Measurements from ENCODE around the gene MYCBP.

Gene MYCBP

GRCh38 chr1:38891753-38892152, 18.6 kb upstream of the MYCBP start:
- Histone ChIP-seq H2AFZ (ENCODE audit: low read depth, low read length) (no peak overlapping the region), H3K4me1 (ENCODE audit: insufficient read depth, low read length) (no peaks in the 10 kb centered on the region), H3K9me3 (ENCODE audit: low read length) (no peaks in the 10 kb centered on the region), H3K36me3 (ENCODE audit: insufficient read depth, low read length) (no peaks in the 10 kb centered on the region), H3K4me3 (ENCODE audit: low read length) (no peak overlapping the region), H3K27me3 (ENCODE audit: insufficient read depth, low read length) (no peaks in the 10 kb centered on the region)

- Histone ChIP-seq H3K36me3 (ENCODE audit: insufficient read depth, low read length) (no peaks in the 10 kb centered on the region), H3K9me3 (ENCODE audit: low read length) (no peaks in the 10 kb centered on the region), H2AFZ (ENCODE audit: low read depth, low read length) (no peak overlapping the region), H3K4me3 (ENCODE audit: low read length) (no peak overlapping the region), H3K27me3 (ENCODE audit: insufficient read depth, low read length) (no peaks in the 10 kb centered on the region), H3K4me1 (ENCODE audit: insufficient read depth, low read length) (no peaks in the 10 kb centered on the region)
Measured at GRCh38 chr1:38889589-38889988, 16.4 kb upstream of the MYCBP start.

- Histone ChIP-seq H3K27me3 (ENCODE audit: insufficient read depth, low read length) (no peaks in the 10 kb centered on the region), H3K4me3 (ENCODE audit: low read length) (no peak overlapping the region), H3K9me3 (ENCODE audit: low read length) (no peaks in the 10 kb centered on the region), H3K36me3 (ENCODE audit: insufficient read depth, low read length) (no peaks in the 10 kb centered on the region), H3K4me1 (ENCODE audit: insufficient read depth, low read length) (no peaks in the 10 kb centered on the region), H2AFZ (ENCODE audit: low read depth, low read length) (no peak overlapping the region)
Measured at GRCh38 chr1:38888423-38889333, 15.5 kb upstream of the MYCBP start.

GRCh38 chr1:38885092-38885491, 11.9 kb upstream of the MYCBP start:
- Histone ChIP-seq H3K4me3 (ENCODE audit: low read length) (no peak overlapping the region), H3K4me1 (ENCODE audit: insufficient read depth, low read length) (no peaks in the 10 kb centered on the region), H3K9me3 (ENCODE audit: low read length) (no peaks in the 10 kb centered on the region), H3K36me3 (ENCODE audit: insufficient read depth, low read length) (no peaks in the 10 kb centered on the region), H3K27me3 (ENCODE audit: insufficient read depth, low read length) (no peaks in the 10 kb centered on the region), H2AFZ (ENCODE audit: low read depth, low read length) (no peak overlapping the region)

GRCh38 chr1:38881487-38881886, 8.3 kb upstream of the MYCBP start, which contains the start of gene GJA9:
Gene GJA9, minus strand, starts transcription at chr1:38881587. Its CDS starts 5,489 bp downstream, at chr1:38876098.
- no peaks in the 10 kb centered on the region for H3K36me3 ChIP-seq (ENCODE audit: insufficient read depth, low read length)
- H3K4me3 ChIP-seq (ENCODE audit: low read length), result no peak within 1 kb of the TSS
- H3K9me3 ChIP-seq (ENCODE audit: low read length), result no peaks in the 10 kb centered on the region

GRCh38 chr1:38875811-38876210, 2.7 kb upstream of the MYCBP start:
- Histone ChIP-seq H3K27me3 (ENCODE audit: insufficient read depth, low read length) (no peaks in the 10 kb centered on the region), H3K4me1 (ENCODE audit: insufficient read depth, low read length) (peaks cover 23% of the 10 kb centered on the region), H2AFZ (ENCODE audit: low read depth, low read length) (no peak overlapping the region), H3K36me3 (ENCODE audit: insufficient read depth, low read length) (no peaks in the 10 kb centered on the region), H3K4me3 (ENCODE audit: low read length) (no peak overlapping the region), H3K9me3 (ENCODE audit: low read length) (no peaks in the 10 kb centered on the region)

More at GRCh38 chr1:38881487-38881886, 8.3 kb upstream of the MYCBP start, which contains the start of gene GJA9:
- H3K4me1 ChIP-seq (ENCODE audit: insufficient read depth, low read length), result no peaks in the 10 kb centered on the region
- no peaks in the 10 kb centered on the region for H3K27me3 ChIP-seq (ENCODE audit: insufficient read depth, low read length)
- H2AFZ ChIP-seq (ENCODE audit: low read depth, low read length), result no peak within 1 kb of the TSS

GRCh38 chr1:38872401-38873026, 634 bp downstream of the MYCBP start:
- Histone ChIP-seq H3K27me3 (ENCODE audit: insufficient read depth, low read length) (no peaks in the 10 kb centered on the region), H2AFZ (ENCODE audit: low read depth, low read length) (peak overlapping the region; percentile 85), H3K4me3 (ENCODE audit: low read length) (peak overlapping the region; percentile 86), H3K4me1 (ENCODE audit: insufficient read depth, low read length) (peaks cover 23% of the 10 kb centered on the region), H3K36me3 (ENCODE audit: insufficient read depth, low read length) (no peaks in the 10 kb centered on the region), H3K9me3 (ENCODE audit: low read length) (no peaks in the 10 kb centered on the region)

DNA sequence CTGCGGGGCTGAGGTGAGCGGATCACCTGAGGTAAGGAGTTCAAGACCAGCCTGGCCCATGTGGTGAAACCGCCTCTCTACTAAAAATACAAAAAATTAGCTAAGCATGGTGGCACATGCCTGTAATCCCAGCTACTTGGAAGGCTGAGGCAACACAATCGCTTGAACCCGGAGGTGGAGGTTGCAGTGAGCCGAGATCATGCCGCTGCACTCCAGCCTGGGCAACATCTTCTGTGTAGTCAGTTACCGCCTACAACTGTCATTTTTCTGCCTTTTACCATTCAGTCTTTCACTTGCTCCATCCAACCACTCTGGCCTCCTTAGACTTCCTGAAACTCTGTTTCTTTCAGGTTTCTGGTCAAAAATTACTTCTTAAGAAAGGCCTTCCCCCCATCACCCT, 2.2 kb downstream of the MYCBP start:
- H3K9me3 ChIP-seq (ENCODE audit: low read length), result no peaks in the 10 kb centered on the region
- H2AFZ ChIP-seq (ENCODE audit: low read depth, low read length), result no peak overlapping the region
- peaks cover 6% of the 10 kb centered on the region for H3K36me3 ChIP-seq (ENCODE audit: insufficient read depth, low read length)
- H3K4me1 ChIP-seq (ENCODE audit: insufficient read depth, low read length), result peaks cover 23% of the 10 kb centered on the region
- H3K27me3 ChIP-seq (ENCODE audit: insufficient read depth, low read length), result no peaks in the 10 kb centered on the region
- no peak overlapping the region for H3K4me3 ChIP-seq (ENCODE audit: low read length)

GRCh38 chr1:38867208-38867607, 5.9 kb downstream of the MYCBP start:
- H3K4me1 ChIP-seq (ENCODE audit: insufficient read depth, low read length), result peaks cover 12% of the 10 kb centered on the region
- no peak overlapping the region for H2AFZ ChIP-seq (ENCODE audit: low read depth, low read length)
- H3K36me3 ChIP-seq (ENCODE audit: insufficient read depth, low read length), result peaks cover 13% of the 10 kb centered on the region
- H3K9me3 ChIP-seq (ENCODE audit: low read length), result no peaks in the 10 kb centered on the region
- H3K4me3 ChIP-seq (ENCODE audit: low read length), result no peak overlapping the region
- no peaks in the 10 kb centered on the region for H3K27me3 ChIP-seq (ENCODE audit: insufficient read depth, low read length)

DNA sequence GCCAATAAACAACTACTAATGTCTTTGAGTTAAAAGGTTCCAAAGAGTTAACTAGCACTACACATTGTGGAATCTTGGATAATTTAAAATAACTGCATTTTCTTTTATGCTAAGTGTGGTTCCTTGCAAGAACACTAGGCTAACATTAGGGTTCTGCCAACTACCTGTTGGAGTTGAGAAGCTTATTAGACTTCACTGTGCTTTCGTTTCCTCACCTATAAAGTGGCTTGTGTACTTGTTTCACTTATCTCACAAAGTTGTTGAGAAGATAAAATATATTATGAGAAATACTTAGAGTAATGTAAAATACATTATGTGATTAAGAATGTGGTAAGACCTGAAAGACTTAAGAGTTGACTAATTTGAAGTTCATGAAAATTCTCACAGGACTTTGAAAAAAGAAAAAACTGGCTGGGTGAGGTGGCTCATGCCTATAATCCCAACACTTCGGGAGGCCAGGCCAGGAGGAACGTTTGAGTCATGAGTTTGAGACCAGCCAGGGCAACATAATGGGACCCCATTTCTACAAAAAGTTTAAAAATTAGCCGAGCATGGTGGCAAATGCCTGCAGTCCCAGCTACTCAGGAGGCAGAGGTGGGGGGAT, 7.9 kb downstream of the MYCBP start:
- Histone ChIP-seq H3K4me1 (ENCODE audit: insufficient read depth, low read length) (peaks cover 12% of the 10 kb centered on the region), H3K9me3 (ENCODE audit: low read length) (no peaks in the 10 kb centered on the region), H3K27me3 (ENCODE audit: insufficient read depth, low read length) (no peaks in the 10 kb centered on the region), H3K36me3 (ENCODE audit: insufficient read depth, low read length) (peaks cover 13% of the 10 kb centered on the region), H3K4me3 (ENCODE audit: low read length) (no peak overlapping the region), H2AFZ (ENCODE audit: low read depth, low read length) (no peak overlapping the region)

- peaks cover 23% of the 10 kb centered on the region for H3K4me1 ChIP-seq (ENCODE audit: insufficient read depth, low read length)
- H2AFZ ChIP-seq (ENCODE audit: low read depth, low read length), result peak overlapping the region; percentile 78
- peaks cover 17% of the 10 kb centered on the region for H3K36me3 ChIP-seq (ENCODE audit: insufficient read depth, low read length)
- H3K27me3 ChIP-seq (ENCODE audit: insufficient read depth, low read length), result no peaks in the 10 kb centered on the region
- peak overlapping the region; percentile 90 for H3K4me3 ChIP-seq (ENCODE audit: low read length)
- H3K9me3 ChIP-seq (ENCODE audit: low read length), result no peaks in the 10 kb centered on the region
Measured at GRCh38 chr1:38860454-38860795, 12.7 kb downstream of the MYCBP start.

DNA sequence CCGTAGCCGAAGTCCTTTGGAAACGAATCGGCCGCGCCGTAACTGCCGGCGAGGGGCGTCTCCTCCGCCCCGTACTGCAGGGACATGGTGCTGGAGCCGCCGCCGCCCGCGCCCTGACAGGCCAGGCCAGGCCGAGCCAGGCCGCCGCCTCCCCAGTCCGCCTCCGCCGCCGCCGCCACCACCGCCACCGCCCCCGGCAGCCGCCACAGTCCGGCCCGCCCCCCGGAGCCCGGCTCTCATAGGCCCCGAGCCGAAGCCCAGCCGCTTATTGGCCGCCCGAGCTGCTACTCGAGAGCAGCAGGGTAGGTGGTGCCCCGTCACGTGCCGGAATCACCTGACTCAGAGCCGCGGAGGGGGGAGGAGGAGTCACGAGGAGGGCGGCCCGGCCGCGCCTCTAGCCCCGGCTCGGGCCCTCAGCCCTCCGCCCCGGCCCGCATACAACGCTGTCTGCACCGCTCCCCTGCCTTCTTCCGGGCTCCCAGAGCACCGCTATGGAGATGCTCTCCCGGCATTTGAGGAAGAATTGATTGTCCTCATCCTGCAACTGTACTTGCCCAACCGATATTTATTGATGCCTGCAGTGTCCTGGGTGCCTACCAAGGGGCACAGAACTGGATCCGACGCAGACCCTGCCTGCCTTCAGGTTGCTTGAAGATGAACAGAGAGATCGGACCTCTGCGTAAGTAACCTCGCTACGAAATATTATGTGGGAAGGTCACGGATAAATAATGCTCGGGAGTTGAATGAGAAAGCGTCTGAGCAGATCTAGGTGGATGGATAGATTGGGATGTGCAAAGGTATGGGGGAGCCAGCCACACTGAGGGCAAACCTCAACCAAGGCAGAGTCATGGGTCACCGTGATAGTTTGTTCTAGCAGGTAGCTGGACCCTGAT, 13.3 kb downstream of the MYCBP start, which contains the start of gene RRAGC:
RRAGC (minus strand) TSS at position 212 of the 893 bp plus-strand sequence; CDS start at position 86, 126 bp downstream.
- H3K27me3 ChIP-seq (ENCODE audit: insufficient read depth, low read length), result no peaks in the 10 kb centered on the region
- peaks cover 19% of the 10 kb centered on the region for H3K36me3 ChIP-seq (ENCODE audit: insufficient read depth, low read length)
- peak within 1 kb of the TSS; percentile 90 for H3K4me3 ChIP-seq (ENCODE audit: low read length)
- H3K9me3 ChIP-seq (ENCODE audit: low read length), result no peaks in the 10 kb centered on the region
- peaks cover 23% of the 10 kb centered on the region for H3K4me1 ChIP-seq (ENCODE audit: insufficient read depth, low read length)
- H2AFZ ChIP-seq (ENCODE audit: low read depth, low read length), result peak within 1 kb of the TSS; percentile 78

Data from neuron (in vitro differentiated cells).